ENCODE measurements around the gene GAREM2.

DNA sequence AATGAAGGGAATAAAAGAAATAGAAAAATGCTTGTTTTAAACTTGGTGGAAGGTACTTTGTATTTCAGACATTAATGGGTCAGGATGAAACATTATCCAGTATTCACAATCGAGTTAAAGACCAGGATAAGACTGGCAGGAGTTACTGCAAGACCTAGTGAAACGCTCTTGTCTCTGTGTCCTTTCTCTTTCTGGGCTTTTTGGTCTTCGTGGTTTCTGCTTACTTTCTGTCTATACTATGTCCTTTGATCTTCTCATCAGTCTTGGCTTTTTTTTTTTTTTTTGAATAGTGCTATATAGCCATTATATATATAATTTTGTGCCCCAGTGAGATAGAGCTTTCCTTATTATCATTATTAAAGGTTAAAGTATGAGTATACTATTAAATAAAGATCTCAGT, 42.1 kb upstream of the GAREM2 start:
- TF ChIP-seq CTCF (IDR thresholded peaks at IDR 0.05) (no peak), POLR2A (IDR thresholded peaks at IDR 0.05) (no peak)
